HG02943 (cell line): ENCODE measurements around the gene CLIC3.

Source experiments
- ATAC-seq: cut with Tn5 transposase; IDR thresholded peaks from one replicate; pipeline ENCODE4 v1.9.1; 2021; ENCODE audit warnings: mild to moderate bottlenecking, low read depth, moderate library complexity; ENCODE audit not compliant: unreplicated experiment

CLIC3 gene

GRCh38 chr9:136983656-136984314, 12.6 kb downstream of the CLIC3 start:
- no peak for ATAC-seq

GRCh38 chr9:136983167-136983566, 13.2 kb downstream of the CLIC3 start:
- no peak for ATAC-seq

GRCh38 chr9:136982232-136983051, 13.9 kb downstream of the CLIC3 start, which contains the start of gene LCNL1:
Gene LCNL1 (plus strand): TSS chr9:136982993. CDS start chr9:136983587, 594 bp downstream.
- ATAC-seq, result no peak

- no peak for ATAC-seq
Measured at GRCh38 chr9:136981588-136982231, 14.7 kb downstream of the CLIC3 start.

GRCh38 chr9:136980669-136981478, 15.5 kb downstream of the CLIC3 start:
- ATAC-seq, result no peak

- ATAC-seq, result no peak
Measured at GRCh38 chr9:136979769-136980587, 16.4 kb downstream of the CLIC3 start.

- ATAC-seq, result no peak
Measured at GRCh38 chr9:136978865-136979544, 17.4 kb downstream of the CLIC3 start.

GRCh38 chr9:136978073-136978864, 18.1 kb downstream of the CLIC3 start:
- ATAC-seq, result no peak

GRCh38 chr9:136977649-136978072, 18.7 kb downstream of the CLIC3 start:
- ATAC-seq, result no peak

- ATAC-seq, result no peak
Measured at GRCh38 chr9:136977223-136977622, 19.1 kb downstream of the CLIC3 start, which contains the start of gene PTGDS. Gene PTGDS (plus strand): TSS chr9:136977504. CDS start chr9:136977579, 75 bp downstream.

- no peak for ATAC-seq
Measured at GRCh38 chr9:136975644-136976043, 20.7 kb downstream of the CLIC3 start.

- no peak for ATAC-seq
Measured at GRCh38 chr9:136974817-136975535, 21.4 kb downstream of the CLIC3 start.

GRCh38 chr9:136973618-136974617, 22.4 kb downstream of the CLIC3 start:
- ATAC-seq, result no peak

GRCh38 chr9:136972743-136973142, 23.6 kb downstream of the CLIC3 start:
- ATAC-seq, result no peak

- ATAC-seq, result no peak
Measured at GRCh38 chr9:136972335-136972734, 24.0 kb downstream of the CLIC3 start.

GRCh38 chr9:136971746-136972145, 24.6 kb downstream of the CLIC3 start:
- ATAC-seq, result no peak
